ENCODE measurements around the gene RDX.

RDX gene

GRCh38 chr11:110172468-110173065, 123.8 kb downstream of the RDX start:
- DNase-seq (ENCODE audit: low spot score) = no peak

- DNase-seq (ENCODE audit: low spot score) = no peak
Observed at GRCh38 chr11:110169738-110170137, 126.7 kb downstream of the RDX start.

- DNase-seq (ENCODE audit: low spot score) = no peak
Observed at GRCh38 chr11:110168033-110168803, 128.2 kb downstream of the RDX start.

GRCh38 chr11:110165039-110165925, 131.1 kb downstream of the RDX start:
- no peak for DNase-seq (ENCODE audit: low spot score)

GRCh38 chr11:110162216-110162615, 134.2 kb downstream of the RDX start:
- DNase-seq (ENCODE audit: low spot score) = no peak

GRCh38 chr11:110161061-110161460, 135.4 kb downstream of the RDX start:
- no peak for DNase-seq (ENCODE audit: low spot score)

GRCh38 chr11:110160437-110160836, 136.0 kb downstream of the RDX start:
- no peak for DNase-seq (ENCODE audit: low spot score)

GRCh38 chr11:110160016-110160415, 136.4 kb downstream of the RDX start:
- no peak for DNase-seq (ENCODE audit: low spot score)

GRCh38 chr11:110159476-110159875, 136.9 kb downstream of the RDX start:
- no peak for DNase-seq (ENCODE audit: low spot score)

- no peak for DNase-seq (ENCODE audit: low spot score)
Observed at GRCh38 chr11:110158317-110159200, 137.9 kb downstream of the RDX start.

GRCh38 chr11:110156503-110156902, 139.9 kb downstream of the RDX start:
- no peak for DNase-seq (ENCODE audit: low spot score)

GRCh38 chr11:110153474-110153873, 142.9 kb downstream of the RDX start:
- DNase-seq (ENCODE audit: low spot score) = no peak

- DNase-seq (ENCODE audit: low spot score) = no peak
Observed at GRCh38 chr11:110152199-110152598, 144.2 kb downstream of the RDX start.

GRCh38 chr11:110148775-110149744, 147.4 kb downstream of the RDX start:
- no peak for DNase-seq (ENCODE audit: low spot score)

- DNase-seq (ENCODE audit: low spot score) = no peak
Observed at GRCh38 chr11:110147962-110148709, 148.3 kb downstream of the RDX start.

GRCh38 chr11:110141812-110142211, 154.6 kb downstream of the RDX start:
- DNase-seq (ENCODE audit: low spot score) = no peak

- no peak for DNase-seq (ENCODE audit: low spot score)
Observed at GRCh38 chr11:110134110-110134509, 162.3 kb downstream of the RDX start.

- no peak for DNase-seq (ENCODE audit: low spot score)
Observed at GRCh38 chr11:110133160-110133559, 163.3 kb downstream of the RDX start.

- no peak for DNase-seq (ENCODE audit: low spot score)
Observed at GRCh38 chr11:110131386-110132123, 164.9 kb downstream of the RDX start.

Measured in LoVo (cell line).